ENCODE results near the gene WWC2.

DNA sequence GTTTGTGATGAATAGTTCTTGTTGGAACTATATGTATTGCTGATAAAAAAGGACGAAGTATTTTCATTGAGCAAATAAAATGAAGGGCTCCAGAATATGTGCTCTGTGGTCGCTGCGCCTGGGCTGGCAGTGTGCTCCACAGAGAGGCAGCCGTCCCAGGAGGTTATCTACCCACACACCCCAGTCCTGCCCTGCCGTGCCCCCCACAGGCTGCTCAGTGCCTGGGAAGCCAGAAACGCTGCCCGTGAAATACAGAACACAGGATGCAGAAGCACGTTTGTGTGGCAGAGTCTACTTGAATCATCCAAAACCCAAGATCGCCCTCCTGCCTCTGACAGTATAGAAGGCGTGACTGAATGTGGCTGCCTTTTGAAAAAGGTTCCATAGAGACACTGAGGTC lies 219.6 kb downstream of the WWC2 start:
- TF ChIP-seq POLR2AphosphoS2 (conservative IDR thresholded peaks at IDR 0.05; ENCODE audit: low read length) = no peak
- TF ChIP-seq, protein P1, sequence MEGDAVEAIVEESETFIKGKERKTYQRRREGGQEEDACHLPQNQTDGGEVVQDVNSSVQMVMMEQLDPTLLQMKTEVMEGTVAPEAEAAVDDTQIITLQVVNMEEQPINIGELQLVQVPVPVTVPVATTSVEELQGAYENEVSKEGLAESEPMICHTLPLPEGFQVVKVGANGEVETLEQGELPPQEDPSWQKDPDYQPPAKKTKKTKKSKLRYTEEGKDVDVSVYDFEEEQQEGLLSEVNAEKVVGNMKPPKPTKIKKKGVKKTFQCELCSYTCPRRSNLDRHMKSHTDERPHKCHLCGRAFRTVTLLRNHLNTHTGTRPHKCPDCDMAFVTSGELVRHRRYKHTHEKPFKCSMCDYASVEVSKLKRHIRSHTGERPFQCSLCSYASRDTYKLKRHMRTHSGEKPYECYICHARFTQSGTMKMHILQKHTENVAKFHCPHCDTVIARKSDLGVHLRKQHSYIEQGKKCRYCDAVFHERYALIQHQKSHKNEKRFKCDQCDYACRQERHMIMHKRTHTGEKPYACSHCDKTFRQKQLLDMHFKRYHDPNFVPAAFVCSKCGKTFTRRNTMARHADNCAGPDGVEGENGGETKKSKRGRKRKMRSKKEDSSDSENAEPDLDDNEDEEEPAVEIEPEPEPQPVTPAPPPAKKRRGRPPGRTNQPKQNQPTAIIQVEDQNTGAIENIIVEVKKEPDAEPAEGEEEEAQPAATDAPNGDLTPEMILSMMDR (IDR thresholded peaks at IDR 0.05) = no peak
- TF ChIP-seq POLR2A (IDR thresholded peaks at IDR 0.05; ENCODE audit: low read length) = no peak
- TF ChIP-seq, protein P2, sequence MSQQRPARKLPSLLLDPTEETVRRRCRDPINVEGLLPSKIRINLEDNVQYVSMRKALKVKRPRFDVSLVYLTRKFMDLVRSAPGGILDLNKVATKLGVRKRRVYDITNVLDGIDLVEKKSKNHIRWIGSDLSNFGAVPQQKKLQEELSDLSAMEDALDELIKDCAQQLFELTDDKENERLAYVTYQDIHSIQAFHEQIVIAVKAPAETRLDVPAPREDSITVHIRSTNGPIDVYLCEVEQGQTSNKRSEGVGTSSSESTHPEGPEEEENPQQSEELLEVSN (IDR thresholded peaks at IDR 0.05; ENCODE audit: borderline replicate concordance, low read depth) = no peak
- TF ChIP-seq, protein P3, sequence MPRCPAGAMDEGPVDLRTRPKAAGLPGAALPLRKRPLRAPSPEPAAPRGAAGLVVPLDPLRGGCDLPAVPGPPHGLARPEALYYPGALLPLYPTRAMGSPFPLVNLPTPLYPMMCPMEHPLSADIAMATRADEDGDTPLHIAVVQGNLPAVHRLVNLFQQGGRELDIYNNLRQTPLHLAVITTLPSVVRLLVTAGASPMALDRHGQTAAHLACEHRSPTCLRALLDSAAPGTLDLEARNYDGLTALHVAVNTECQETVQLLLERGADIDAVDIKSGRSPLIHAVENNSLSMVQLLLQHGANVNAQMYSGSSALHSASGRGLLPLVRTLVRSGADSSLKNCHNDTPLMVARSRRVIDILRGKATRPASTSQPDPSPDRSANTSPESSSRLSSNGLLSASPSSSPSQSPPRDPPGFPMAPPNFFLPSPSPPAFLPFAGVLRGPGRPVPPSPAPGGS (IDR thresholded peaks at IDR 0.05) = no peak
- TF ChIP-seq CEBPB (IDR thresholded peaks at IDR 0.05) = no peak

All from A549 (cell line).